GM12878 (cell line): ENCODE results near the gene RHOF. TPM values are rescaled to one million over a fixed set of nuclear protein-coding genes. Genes with fewer than 3 reads are reported as not detected.

Experiments used
- ATAC-seq: fragments of 200-7000 bp; cut with Tn5 transposase; 3 replicates; pipeline ENCODE4 v1.9.1; 2020; ENCODE audit warnings: mild to moderate bottlenecking, moderate library complexity
- BruUV-seq: library from RNA; stranded (reverse); fragments of 400-500 nt; replicated peaks from 2 replicates; lab custom pipeline; 2021; lab: Mats Ljungman, UMichigan
- CTCF ChIA-PET: fragments of 300-600 bp; sonication (Branson Sonifier 250); formaldehyde crosslinking; extraction: SDS; loops from one replicate; lab custom pipeline; 2021; ENCODE audit warnings: inconsistent platforms; lab: Yijun Ruan, JAX
- POLR2A ChIA-PET: fragments of 350-600 bp; formaldehyde crosslinking; extraction: SDS; loops from one replicate; lab custom pipeline; 2021; ENCODE audit warnings: inconsistent platforms; lab: Charles Lee
- RAD21 ChIA-PET: fragments of 300-600 bp; sonication (Branson Sonifier 250); formaldehyde crosslinking; loops from one replicate; lab custom pipeline; 2023; ENCODE audit warnings: antibody characterized with exemption; ENCODE audit not compliant: unreplicated experiment; lab: Charles Lee
- SMC1A ChIA-PET: fragments of 300-600 bp; sonication (Branson Sonifier 250); formaldehyde crosslinking; loops from one replicate; lab custom pipeline; 2023; ENCODE audit not compliant: unreplicated experiment, uncharacterized antibody; lab: Charles Lee
- DNase-seq: peaks from one replicate; pipeline ENCODE4 v3.0.0-alpha.2; 2011; ENCODE audit warnings: low read depth, low spot score
- FAIRE-seq: peaks from 3 replicates; lab custom pipeline; 2011; peaks lifted over from hg19 to GRCh38; lab: Jason Lieb, UNC
- H2AFZ ChIP-seq: 2 replicates; pipeline ENCODE4 v1.6.0; 2011; ENCODE audit warnings: low read depth, low read length, control low read depth; ENCODE audit not compliant: control insufficient read depth
- H3K27ac ChIP-seq: 2 replicates; pipeline ENCODE4 v1.5.1; 2011; ENCODE audit warnings: control low read depth; ENCODE audit not compliant: control insufficient read depth, insufficient read depth
- H3K27me3 ChIP-seq, 2 experiments: replicated peaks in 1 of 2; 2 replicates each; pipeline versions ENCODE4 v1.6.0 to v1.6.1; 2011; ENCODE audit warnings: low read length in 1 of 2; ENCODE audit not compliant: control insufficient read depth in 2 of 2, insufficient read depth in 2 of 2
- H3K36me3 ChIP-seq, 2 experiments: 2 replicates each; pipeline ENCODE4 v1.5.1; 2011; ENCODE audit warnings: low read length in 1 of 2; ENCODE audit not compliant: control insufficient read depth in 2 of 2, insufficient read depth in 2 of 2
- H3K4me1 ChIP-seq: 2 replicates; pipeline ENCODE4 v1.6.1; 2011; ENCODE audit warnings: mild to moderate bottlenecking, low read length, moderate library complexity, mixed read lengths; ENCODE audit not compliant: control insufficient read depth, insufficient read depth
- H3K4me2 ChIP-seq: 2 replicates; pipeline ENCODE4 v1.6.0; 2011; ENCODE audit warnings: control low read depth; ENCODE audit not compliant: control insufficient read depth, insufficient read depth
- H3K4me3 ChIP-seq: fragments of 200-600 bp; sonication (generic); 2 replicates; pipeline ENCODE4 v1.5.1; 2016
- H3K79me2 ChIP-seq: 2 replicates; pipeline ENCODE4 v1.6.0; 2011; ENCODE audit warnings: low read length; ENCODE audit not compliant: control insufficient read depth, insufficient read depth
- H3K9ac ChIP-seq: 2 replicates; pipeline ENCODE4 v1.8.0; 2011; ENCODE audit warnings: low read length, control low read depth, mixed read lengths; ENCODE audit not compliant: control insufficient read depth, insufficient read depth
- H3K9me3 ChIP-seq: replicated peaks from 3 replicates; pipeline ENCODE4 v1.5.1; 2011; ENCODE audit warnings: mild to moderate bottlenecking, low read length; ENCODE audit not compliant: control insufficient read depth, insufficient read depth
- H4K20me1 ChIP-seq: 2 replicates; pipeline ENCODE4 v1.6.0; 2011; ENCODE audit not compliant: control insufficient read depth, insufficient read depth
- CREB1 ChIP-seq: IDR thresholded peaks from 2 replicates; pipeline ENCODE4 v1.6.1; 2012; ENCODE audit warnings: low read depth, mild to moderate bottlenecking, inconsistent platforms
- E2F8 ChIP-seq: fragments of 450-650 bp; IDR thresholded peaks from 2 replicates; pipeline ENCODE4 v1.6.1; 2018; ENCODE audit warnings: mild to moderate bottlenecking, low read depth, moderate library complexity; ENCODE audit not compliant: partially characterized antibody
- FOXM1 ChIP-seq: IDR thresholded peaks from 2 replicates; pipeline ENCODE4 v1.6.1; 2012; ENCODE audit warnings: low read depth, mild to moderate bottlenecking, inconsistent platforms, low read length, moderate library complexity
- KDM1A ChIP-seq: fragments of 200-600 bp; sonication (generic); IDR thresholded peaks from 2 replicates; pipeline ENCODE4 v1.6.1; 2016; ENCODE audit warnings: borderline replicate concordance
- KLF5 ChIP-seq: fragments of 450-650 bp; IDR thresholded peaks from 2 replicates; pipeline ENCODE4 v1.6.1; 2014; ENCODE audit warnings: mild to moderate bottlenecking; ENCODE audit not compliant: partially characterized antibody
- LARP7 ChIP-seq: fragments of 450-650 bp; IDR thresholded peaks from 2 replicates; pipeline ENCODE4 v1.6.1; 2017; ENCODE audit warnings: mild to moderate bottlenecking
- MAX ChIP-seq: IDR thresholded peaks from 2 replicates; pipeline ENCODE4 v1.6.1; 2012; ENCODE audit warnings: low read depth, low read length, improper control_type of control experiment
- NFIC ChIP-seq: IDR thresholded peaks from 2 replicates; pipeline ENCODE4 v1.6.1; 2012; ENCODE audit warnings: low read depth, mild to moderate bottlenecking, inconsistent platforms, low read length, moderate library complexity
- NFYA ChIP-seq: IDR thresholded peaks from 2 replicates; pipeline ENCODE4 v1.6.1; 2011; ENCODE audit warnings: low read depth, mild to moderate bottlenecking, low read length, improper control_type of control experiment, borderline replicate concordance
- POLR2A ChIP-seq: IDR thresholded peaks from 2 replicates; pipeline ENCODE4 v1.6.1; 2011; ENCODE audit warnings: low read depth, mild to moderate bottlenecking, low read length
- POU2F2 ChIP-seq: IDR thresholded peaks from 3 replicates; pipeline ENCODE4 v1.6.1; 2011; ENCODE audit warnings: low read depth, mild to moderate bottlenecking, low read length, borderline replicate concordance
- RB1 ChIP-seq: fragments of 450-650 bp; formaldehyde crosslinking; IDR thresholded peaks from 2 replicates; pipeline ENCODE4 v1.6.1; 2017; ENCODE audit warnings: mild to moderate bottlenecking, borderline replicate concordance
- RBBP5 ChIP-seq: fragments of 200-600 bp; sonication (generic); conservative IDR thresholded peaks from 2 replicates; pipeline ENCODE4 v1.6.1; 2016
- SP1 ChIP-seq: IDR thresholded peaks from one replicate; pipeline ENCODE4 v1.6.1; 2011; ENCODE audit warnings: low read depth, low read length
- STAT1 ChIP-seq: fragments of 450-650 bp; conservative IDR thresholded peaks from 2 replicates; pipeline ENCODE4 v1.6.1; 2014; ENCODE audit warnings: antibody characterized with exemption, mild to moderate bottlenecking
- SUPT20H ChIP-seq: IDR thresholded peaks from 2 replicates; pipeline ENCODE4 v1.6.1; 2011; ENCODE audit warnings: low read depth, mild to moderate bottlenecking, low read length, moderate library complexity, borderline replicate concordance; ENCODE audit not compliant: control insufficient read depth
- ZBTB11 ChIP-seq: fragments of 450-650 bp; formaldehyde crosslinking; IDR thresholded peaks from 2 replicates; pipeline ENCODE4 v1.5.0; 2022; ENCODE audit warnings: mild to moderate bottlenecking, missing genetic modification characterization
- WGBS: methylation state at CpG from one replicate; pipeline ENCODE4 v1.1.6; 2016; ENCODE audit warnings: low lambda C conversion rate; ENCODE audit not compliant: insufficient replicate concordance, insufficient coverage; ENCODE audit errors: missing lambda C conversion rate; 5-methylcytosine and 5-hydroxymethylcytosine counted together
- in situ Hi-C: fragments of 300-500 bp; cut with MboI; formaldehyde crosslinking; loops from 9 replicates; pipeline ENCODE4 v1.14.3; 2018; ENCODE audit warnings: mixed read lengths
- intact Hi-C: fragments of 100-400 bp; cut with micrococcal nuclease; formaldehyde crosslinking; loops from one replicate; pipeline ENCODE4 v1.14.2; 2022; ENCODE audit not compliant: unreplicated experiment
- polyA plus RNA-seq, 11 experiments: library from polyadenylated mRNA; depleted of rRNA in 4 of 11; unstranded in 6 of 11; stranded (reverse) in 5 of 11; fragments of >200 nt; fragmentation: Nextera tagmentation in 4 of 11; fragmentation: Illumina TruSeq in 1 of 11; extraction: Ambion mirVana in 4 of 11; extraction: Trizol in 1 of 11; gene quantifications; 1 replicate in 1 of 11; 2 replicates in 10 of 11; pipeline versions ENCODE4 v1.2.1 to v1.2.3, GENCODE V29; 2011 to 2016; ENCODE audit warnings: inconsistent platforms in 2 of 11, missing spikeins in 2 of 11, low read depth in 1 of 11
- total RNA-seq, 4 experiments: library from RNA; depleted of rRNA in 3 of 4; stranded (reverse); fragments of >200 nt in 3 of 4; fragmentation: Illumina TruSeq in 1 of 4; extraction: Trizol in 1 of 4; gene quantifications; 2 replicates each; pipeline versions ENCODE4 v1.2.1 to v1.2.3, GENCODE V29; 2013 to 2021

RHOF gene
- total and polyA plus RNA-seq, 10 of the 15 experiments (the other 5 are each of a cell fraction or from before 2014, with no cell fraction given): 6.1 to 78.7 (median 39.7) TPM

GRCh38 chr12:121776190-121777098, 17.0 kb downstream of the RHOF start:
- ChIA-PET SMC1A (interaction anchor here (1.0 to 3.9 kb wide), 3 partner anchors 10 to 17 kb away, joined by 3 to 57 read pairs (median 3); partner anchors contain the start of gene RHOF), RAD21 (interaction anchor here (0.7 to 11.5 kb wide), 4 partner anchors 16 to 224 kb away, joined by 3 to 230 read pairs (median 4); partner anchors contain the start of genes PSMD9 and RHOF), POLR2A (interaction anchor here (0.7 to 3.5 kb wide), 6 partner anchors 13 to 88 kb away, joined by 3 to 26 read pairs (median 5); partner anchors contain the start of gene RHOF), CTCF (interaction anchor here (0.5 to 15.0 kb wide), 9 partner anchors 9 to 452 kb away, joined by 3 to 492 read pairs (median 3); partner anchors contain the start of genes RHOF and TMEM120B)
- H3K36me3 ChIP-seq: peaks cover 18 to 26% of the 10 kb centered on the region in 2 experiments
- in situ Hi-C loops: no loop called here
- H4K20me1 ChIP-seq: no peaks in the 10 kb centered on the region
- H3K79me2 ChIP-seq: peaks cover 12% of the 10 kb centered on the region
- peak overlapping the region; percentile 38; the same call in 1 of the 2 replicates for H3K4me2 ChIP-seq
- H3K4me1 ChIP-seq: peaks cover 20% of the 10 kb centered on the region
- WGBS: 11% methylated on average over 23 of the region's 24 CpGs
- H3K9me3 ChIP-seq: no peaks in the 10 kb centered on the region
- DNase-seq (no peak), ATAC-seq (peak; percentile 89), FAIRE-seq (peak; percentile 94)
- H2AFZ ChIP-seq: no peak overlapping the region
- H3K9ac ChIP-seq: no peak overlapping the region
- H3K27ac ChIP-seq: no peak overlapping the region
- intact Hi-C loops: loop anchor here (1.0 to 2.0 kb wide), 2 partner anchors 18 to 36 kb away; no protein-coding TSS in a partner anchor
- no peaks in the 10 kb centered on the region for H3K27me3 ChIP-seq
- BruUV-seq: no TSS peak
- no peak overlapping the region for H3K4me3 ChIP-seq
- TF ChIP-seq RBBP5 (no peak), ZBTB11 (CRISPR knock-in tag) (no peak), CREB1 (peak; percentile 63; the same call in 1 of the 2 replicates), MAX (0 out of 2 replicates have a peak, but pooled peaks have one; percentile 42), KDM1A (no peak), POU2F2 (no peak), KLF5 (no peak), STAT1 (no peak), SUPT20H (no peak), POLR2A (peak; percentile 25; the same call in 1 of the 2 replicates), NFIC (no peak), NFYA (no peak), E2F8 (no peak), RB1 (no peak), SP1 (no peak), LARP7 (peak; percentile 69; the same call in 1 of the 2 replicates), FOXM1 (no peak)
